OCI-LY3 (cell line): Measurements from ENCODE around the gene VWA3B.

ENCODE experiments used
- H2AFZ ChIP-seq: fragments of 200-600, 300-600 bp; shearing (Covaris generic); 2 replicates; pipeline ENCODE4 v1.6.0; 2014; ENCODE audit warnings: antibody characterized with exemption, low read depth, low read length
- H3K27ac ChIP-seq: fragments of 200-600, 300-600 bp; sonication (generic); 2 replicates; pipeline ENCODE4 v1.5.1; 2014; ENCODE audit warnings: mild to moderate bottlenecking, low read length, moderate library complexity, mixed read lengths
- H3K27me3 ChIP-seq: fragments of 200-600, 300-600 bp; sonication (generic); 2 replicates; pipeline ENCODE4 v1.6.1; 2014; ENCODE audit warnings: low read depth, low read length, mixed read lengths
- H3K36me3 ChIP-seq: fragments of 200-600, 300-600 bp; sonication (generic); replicated peaks from 2 replicates; pipeline ENCODE3; 2014; ENCODE audit warnings: low read depth, low read length, mixed read lengths
- H3K4me1 ChIP-seq: fragments of 300-600, 200-600 bp; sonication (generic); 2 replicates; pipeline ENCODE4 v1.6.1; 2014; ENCODE audit warnings: low read length, mixed read lengths
- H3K4me2 ChIP-seq: fragments of 200-600, 300-600 bp; sonication (generic); 2 replicates; pipeline ENCODE4 v1.6.1; 2014; ENCODE audit warnings: low read length, mixed read lengths
- H3K4me3 ChIP-seq: fragments of 300-600, 200-600 bp; sonication (generic); 2 replicates; pipeline ENCODE4 v1.5.1; 2014; ENCODE audit warnings: antibody characterized with exemption, mild to moderate bottlenecking, low read length, moderate library complexity
- H3K79me2 ChIP-seq: fragments of 300-600, 200-600 bp; shearing (Covaris generic); 2 replicates; pipeline ENCODE4 v1.6.1; 2014; ENCODE audit warnings: mild to moderate bottlenecking, low read length, mixed read lengths
- H3K9ac ChIP-seq: fragments of 300-600, 200-600 bp; shearing (Covaris generic); 2 replicates; pipeline ENCODE4 v1.6.0; 2014; ENCODE audit warnings: mild to moderate bottlenecking, low read length, moderate library complexity
- H3K9me3 ChIP-seq: fragments of 200-600, 300-600 bp; shearing (Covaris generic); 2 replicates; pipeline ENCODE4 v1.6.1; 2014; ENCODE audit warnings: low read length, mixed read lengths; ENCODE audit not compliant: insufficient read depth
- H4K20me1 ChIP-seq: fragments of 200-600, 300-600 bp; sonication (generic); 2 replicates; pipeline ENCODE4 v1.6.1; 2016; ENCODE audit warnings: low read length, mixed read lengths; ENCODE audit not compliant: insufficient read depth
- EZH2phosphoT487 ChIP-seq: fragments of 200-600 bp; shearing (Covaris generic); IDR thresholded peaks from 2 replicates; pipeline ENCODE4 v1.6.1; 2018; ENCODE audit warnings: antibody characterized with exemption, mixed run types, low read depth
- TF ChIP-seq, protein P1 (sequence below): fragments of 200-600, 300-600 bp; sonication (generic); IDR thresholded peaks from 2 replicates; pipeline ENCODE4 v1.5.1; 2014; ENCODE audit warnings: antibody characterized with exemption, low read length, low read depth

The VWA3B gene

DNA sequence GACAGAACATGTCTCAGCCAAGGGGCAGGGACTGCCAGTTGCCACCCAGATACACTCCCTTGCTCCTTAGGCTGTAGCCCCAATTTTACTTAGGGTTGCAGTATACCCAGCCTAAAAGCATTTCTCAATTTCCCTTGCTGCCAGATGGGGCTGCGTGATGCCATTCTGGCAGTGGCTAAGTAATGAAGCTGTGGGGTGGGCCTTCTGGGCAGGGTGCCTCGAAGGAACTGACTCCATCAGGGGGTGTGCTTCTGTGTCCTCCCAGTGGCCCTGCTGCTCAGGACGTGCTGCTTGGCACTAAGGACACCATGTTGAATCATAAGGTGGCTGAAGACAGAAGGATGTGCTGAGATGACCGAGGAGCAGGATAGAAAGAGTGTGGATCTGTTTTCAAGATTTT lies 74.2 kb downstream of the VWA3B start:
- no peaks in the 10 kb centered on the region for H4K20me1 ChIP-seq
- H3K36me3 ChIP-seq, result no peaks in the 10 kb centered on the region
- H3K27ac ChIP-seq, result no peak overlapping the region
- no peaks in the 10 kb centered on the region for H3K79me2 ChIP-seq
- no peak overlapping the region for H3K9ac ChIP-seq
- no peaks in the 10 kb centered on the region for H3K27me3 ChIP-seq
- TF ChIP-seq, protein P1, sequence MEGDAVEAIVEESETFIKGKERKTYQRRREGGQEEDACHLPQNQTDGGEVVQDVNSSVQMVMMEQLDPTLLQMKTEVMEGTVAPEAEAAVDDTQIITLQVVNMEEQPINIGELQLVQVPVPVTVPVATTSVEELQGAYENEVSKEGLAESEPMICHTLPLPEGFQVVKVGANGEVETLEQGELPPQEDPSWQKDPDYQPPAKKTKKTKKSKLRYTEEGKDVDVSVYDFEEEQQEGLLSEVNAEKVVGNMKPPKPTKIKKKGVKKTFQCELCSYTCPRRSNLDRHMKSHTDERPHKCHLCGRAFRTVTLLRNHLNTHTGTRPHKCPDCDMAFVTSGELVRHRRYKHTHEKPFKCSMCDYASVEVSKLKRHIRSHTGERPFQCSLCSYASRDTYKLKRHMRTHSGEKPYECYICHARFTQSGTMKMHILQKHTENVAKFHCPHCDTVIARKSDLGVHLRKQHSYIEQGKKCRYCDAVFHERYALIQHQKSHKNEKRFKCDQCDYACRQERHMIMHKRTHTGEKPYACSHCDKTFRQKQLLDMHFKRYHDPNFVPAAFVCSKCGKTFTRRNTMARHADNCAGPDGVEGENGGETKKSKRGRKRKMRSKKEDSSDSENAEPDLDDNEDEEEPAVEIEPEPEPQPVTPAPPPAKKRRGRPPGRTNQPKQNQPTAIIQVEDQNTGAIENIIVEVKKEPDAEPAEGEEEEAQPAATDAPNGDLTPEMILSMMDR, result no peak
- TF ChIP-seq EZH2phosphoT487, result no peak
- no peak overlapping the region for H3K4me2 ChIP-seq
- no peaks in the 10 kb centered on the region for H3K9me3 ChIP-seq
- peaks cover 7% of the 10 kb centered on the region for H3K4me1 ChIP-seq
- H3K4me3 ChIP-seq, result no peak overlapping the region
- H2AFZ ChIP-seq, result no peak overlapping the region

DNA sequence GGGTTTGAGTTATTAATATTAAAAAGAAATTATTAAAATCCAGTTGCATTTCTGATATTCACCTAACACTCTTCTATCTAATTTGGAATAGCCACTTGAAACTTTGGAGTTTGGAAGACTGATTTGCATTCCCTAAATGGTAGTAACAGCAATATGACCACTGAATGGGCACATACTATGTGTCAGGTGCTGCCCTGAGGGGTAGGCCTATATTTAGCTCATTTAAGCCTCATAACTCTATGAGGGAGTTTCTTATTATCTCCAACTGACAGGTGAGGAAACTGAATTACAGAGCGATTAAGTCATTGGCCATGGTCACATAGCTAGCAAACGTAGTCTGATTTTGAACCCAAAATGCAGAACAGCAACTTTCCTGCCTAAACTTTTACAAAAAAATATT lies 77.3 kb downstream of the VWA3B start:
- H3K4me2 ChIP-seq, result no peak overlapping the region
- no peak for TF ChIP-seq EZH2phosphoT487
- TF ChIP-seq, protein P1, result no peak
- no peaks in the 10 kb centered on the region for H3K9me3 ChIP-seq
- H3K4me3 ChIP-seq, result no peak overlapping the region
- no peaks in the 10 kb centered on the region for H4K20me1 ChIP-seq
- H3K27ac ChIP-seq, result no peak overlapping the region
- no peak overlapping the region for H3K9ac ChIP-seq
- H3K79me2 ChIP-seq, result no peaks in the 10 kb centered on the region
- no peak overlapping the region for H2AFZ ChIP-seq
- no peaks in the 10 kb centered on the region for H3K4me1 ChIP-seq
- H3K36me3 ChIP-seq, result no peaks in the 10 kb centered on the region
- H3K27me3 ChIP-seq, result peaks cover 17% of the 10 kb centered on the region

DNA sequence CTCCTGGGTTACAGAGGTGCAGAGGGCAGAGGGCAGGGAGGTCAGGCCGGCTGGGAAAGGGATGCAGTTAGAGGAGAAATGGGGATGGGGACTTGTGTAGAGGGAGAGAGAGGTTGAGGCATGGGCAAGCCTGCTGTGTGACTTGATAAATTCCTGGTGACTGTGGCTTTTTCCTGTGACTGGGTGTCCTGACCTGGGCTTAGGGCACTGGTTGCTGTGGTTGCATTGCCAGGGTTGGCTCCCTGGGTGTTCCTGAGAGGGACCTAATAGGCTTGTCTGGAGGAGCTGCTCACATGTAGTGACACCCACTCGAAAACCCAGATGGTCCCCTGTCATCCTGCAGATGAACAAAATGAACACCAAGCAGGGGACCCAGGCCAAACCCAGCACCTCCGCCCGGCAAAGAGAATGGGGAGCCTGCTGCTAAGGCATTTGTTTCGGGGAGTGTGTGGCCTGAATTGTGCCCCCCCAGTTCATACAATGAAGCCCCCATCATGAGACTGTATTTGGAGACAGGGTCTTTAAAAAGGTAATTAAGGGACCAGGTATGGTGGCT lies 78.6 kb downstream of the VWA3B start:
- no peak for TF ChIP-seq EZH2phosphoT487
- TF ChIP-seq, protein P1, result no peak

DNA sequence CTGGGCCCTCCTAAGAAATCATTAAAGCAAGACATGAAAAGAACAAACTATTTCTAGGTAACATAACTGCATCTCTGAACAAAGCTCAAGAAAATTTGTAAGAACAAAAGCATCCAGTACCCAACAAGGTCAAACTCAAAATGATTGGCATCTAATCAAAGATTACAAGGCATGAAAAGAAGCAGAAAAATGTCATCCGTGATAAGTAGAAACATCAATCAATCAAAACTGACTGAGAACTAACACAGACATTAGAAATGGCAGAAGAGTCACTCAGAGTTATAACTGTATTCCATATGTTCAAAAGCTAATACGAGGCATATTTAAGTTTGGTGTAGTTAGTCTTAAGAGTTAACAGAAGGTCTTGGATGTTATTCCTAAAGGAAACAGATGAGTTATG lies 80.9 kb downstream of the VWA3B start:
- Histone ChIP-seq H4K20me1 (no peaks in the 10 kb centered on the region), H3K27me3 (peaks cover 30% of the 10 kb centered on the region), H3K9me3 (no peaks in the 10 kb centered on the region), H2AFZ (no peak overlapping the region), H3K4me3 (no peak overlapping the region), H3K79me2 (no peaks in the 10 kb centered on the region), H3K9ac (no peak overlapping the region), H3K4me1 (no peaks in the 10 kb centered on the region), H3K4me2 (no peak overlapping the region), H3K27ac (no peak overlapping the region), H3K36me3 (no peaks in the 10 kb centered on the region)
- no peak for TF ChIP-seq EZH2phosphoT487
- TF ChIP-seq, protein P1, result no peak

More for the DNA sequence above, 78.6 kb downstream of the VWA3B start:
- Histone ChIP-seq H3K9ac (no peak overlapping the region), H3K4me3 (no peak overlapping the region), H3K4me2 (no peak overlapping the region), H2AFZ (no peak overlapping the region), H3K36me3 (no peaks in the 10 kb centered on the region), H3K27ac (no peak overlapping the region), H3K27me3 (peaks cover 17% of the 10 kb centered on the region), H3K9me3 (no peaks in the 10 kb centered on the region), H3K4me1 (no peaks in the 10 kb centered on the region), H4K20me1 (no peaks in the 10 kb centered on the region), H3K79me2 (no peaks in the 10 kb centered on the region)
